ENCODE data around the gene PDGFD. TPM values are rescaled to one million over a fixed set of nuclear protein-coding genes. Genes with fewer than 3 reads are reported as not detected.

PDGFD gene
- total RNA-seq: 1 to 10 TPM; 2.1 to 4.0 TPM
- polyA plus RNA-seq (ENCODE audit: insufficient read length in 6 of 6): 1 to 10 TPM; 4.4 to 7.7 (median 5.9) TPM
- long read RNA-seq, donor 1, full-length matches to known transcripts: 1 of 1 reads
- long read RNA-seq, donor 1, partial matches to known transcripts: 0 of 1 reads
- long read RNA-seq, donor 1, other reads (novel, unspliced or antisense): 0 of 1 reads
- long read RNA-seq, donor 2, partial matches to known transcripts: 0 of 1 reads
- long read RNA-seq, donor 2, other reads (novel, unspliced or antisense): 0 of 1 reads
- long read RNA-seq, donor 3, full-length matches to known transcripts: 3 of 3 reads
- long read RNA-seq, donor 3, partial matches to known transcripts: 0 of 3 reads
- long read RNA-seq, donor 3, other reads (novel, unspliced or antisense): 0 of 3 reads
- long read RNA-seq, donor 4: 0 reads
- long read RNA-seq, donor 5, partial matches to known transcripts: 0 of 2 reads
- long read RNA-seq, donor 5, other reads (novel, unspliced or antisense): 0 of 2 reads
- long read RNA-seq, donor 6, full-length matches to known transcripts: 2 of 2 reads
- long read RNA-seq, donor 6, partial matches to known transcripts: 0 of 2 reads
- long read RNA-seq, donor 6, other reads (novel, unspliced or antisense): 0 of 2 reads
- long read RNA-seq, donor 7: 0 reads
- long read RNA-seq, donor 8, partial matches to known transcripts: 0 of 1 reads
- long read RNA-seq, donor 8, other reads (novel, unspliced or antisense): 0 of 1 reads
- long read RNA-seq, donor 9: 0 reads
- long read RNA-seq, donor 10: 0 reads
- long read RNA-seq, donor 11, transcript PDGFD-202 (7 exons, 3,801 nt): major isoform, 5 of 5 reads
- long read RNA-seq, donor 11, partial matches to known transcripts: 0 of 5 reads
- long read RNA-seq, donor 11, other reads (novel, unspliced or antisense): 0 of 5 reads
- long read RNA-seq, donor 12, partial matches to known transcripts: 0 of 1 reads
- long read RNA-seq, donor 12, other reads (novel, unspliced or antisense): 0 of 1 reads

GRCh38 chr11:104164028-104164520 lies at the start of gene PDGFD:
Gene PDGFD (minus strand): TSS chr11:104164147.
- TF ChIP-seq, protein P1, sequence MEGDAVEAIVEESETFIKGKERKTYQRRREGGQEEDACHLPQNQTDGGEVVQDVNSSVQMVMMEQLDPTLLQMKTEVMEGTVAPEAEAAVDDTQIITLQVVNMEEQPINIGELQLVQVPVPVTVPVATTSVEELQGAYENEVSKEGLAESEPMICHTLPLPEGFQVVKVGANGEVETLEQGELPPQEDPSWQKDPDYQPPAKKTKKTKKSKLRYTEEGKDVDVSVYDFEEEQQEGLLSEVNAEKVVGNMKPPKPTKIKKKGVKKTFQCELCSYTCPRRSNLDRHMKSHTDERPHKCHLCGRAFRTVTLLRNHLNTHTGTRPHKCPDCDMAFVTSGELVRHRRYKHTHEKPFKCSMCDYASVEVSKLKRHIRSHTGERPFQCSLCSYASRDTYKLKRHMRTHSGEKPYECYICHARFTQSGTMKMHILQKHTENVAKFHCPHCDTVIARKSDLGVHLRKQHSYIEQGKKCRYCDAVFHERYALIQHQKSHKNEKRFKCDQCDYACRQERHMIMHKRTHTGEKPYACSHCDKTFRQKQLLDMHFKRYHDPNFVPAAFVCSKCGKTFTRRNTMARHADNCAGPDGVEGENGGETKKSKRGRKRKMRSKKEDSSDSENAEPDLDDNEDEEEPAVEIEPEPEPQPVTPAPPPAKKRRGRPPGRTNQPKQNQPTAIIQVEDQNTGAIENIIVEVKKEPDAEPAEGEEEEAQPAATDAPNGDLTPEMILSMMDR (IDR thresholded peaks at IDR 0.05): no peak
- intact Hi-C loops (cut with DNase I): no loop called here
- H3K27me3 ChIP-seq: peaks cover 0 to 20% of the 10 kb centered on the region in 2 donors
- DNase-seq: peak; percentile 44 to 81 (median 52)
- H3K27ac ChIP-seq: no peak within 1 kb of the TSS
- H3K9me3 ChIP-seq: no peaks in the 10 kb centered on the region
- peak; percentile 90 for ATAC-seq
- H3K36me3 ChIP-seq: no peaks in the 10 kb centered on the region
- H3K4me1 ChIP-seq: peaks cover 0 to 9% of the 10 kb centered on the region in 2 donors
- H3K4me3 ChIP-seq: peak within 1 kb of the TSS; percentile 24 to 36

- H3K9me3 ChIP-seq: no peaks in the 10 kb centered on the region
- intact Hi-C loops (cut with DNase I): no loop called here
- H3K4me1 ChIP-seq: no peaks in the 10 kb centered on the region
- DNase-seq (no peak), ATAC-seq (no peak)
- H3K27ac ChIP-seq: no peak overlapping the region
- no peaks in the 10 kb centered on the region for H3K27me3 ChIP-seq
- TF ChIP-seq, protein P1 (IDR thresholded peaks at IDR 0.05): no peak
- H3K36me3 ChIP-seq: no peaks in the 10 kb centered on the region
- no peak overlapping the region for H3K4me3 ChIP-seq
Measured at GRCh38 chr11:104206936-104207335, 43.0 kb upstream of the PDGFD start.

DNA sequence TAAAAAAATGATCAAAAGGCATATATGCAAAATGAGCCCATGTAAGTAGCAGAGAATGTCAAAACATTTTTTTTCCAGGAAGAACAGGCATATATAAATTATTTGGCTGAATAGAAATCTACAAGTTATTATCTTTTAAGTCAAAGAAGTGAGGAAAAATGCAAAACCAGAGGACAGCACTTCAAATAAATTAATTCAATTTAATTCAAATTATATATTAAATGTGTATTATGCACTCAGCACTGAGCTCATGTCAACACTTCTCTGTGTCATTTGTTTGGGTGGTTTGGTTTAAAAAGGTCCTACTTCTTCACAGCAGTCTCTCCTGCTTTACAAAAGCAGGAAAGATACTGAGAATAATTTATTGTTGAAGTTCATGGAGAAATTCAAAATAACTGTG lies 41.9 kb upstream of the PDGFD start:
- DNase-seq: no peak
- intact Hi-C loops (cut with DNase I): no loop called here

GRCh38 chr11:104200688-104201087 lies 36.7 kb upstream of the PDGFD start:
- Histone ChIP-seq H3K36me3 (no peaks in the 10 kb centered on the region), H3K4me1 (no peaks in the 10 kb centered on the region), H3K4me3 (no peak overlapping the region), H3K9me3 (no peaks in the 10 kb centered on the region), H3K27me3 (no peaks in the 10 kb centered on the region), H3K27ac (no peak overlapping the region)
- DNase-seq (no peak), ATAC-seq (no peak)
- TF ChIP-seq, protein P1 (IDR thresholded peaks at IDR 0.05): no peak
- intact Hi-C loops (cut with DNase I): no loop called here

More for the DNA sequence above, 41.9 kb upstream of the PDGFD start:
- Histone ChIP-seq H3K4me3 (no peak overlapping the region), H3K27ac (no peak overlapping the region), H3K9me3 (no peaks in the 10 kb centered on the region), H3K4me1 (no peaks in the 10 kb centered on the region), H3K27me3 (no peaks in the 10 kb centered on the region), H3K36me3 (no peaks in the 10 kb centered on the region)
- TF ChIP-seq, protein P1 (IDR thresholded peaks at IDR 0.05): no peak
- ATAC-seq: no peak
